Fibroblast of skin of scalp (primary cell): ENCODE data around the gene MIEN1. TPM values are rescaled to one million over a fixed set of nuclear protein-coding genes. Genes with fewer than 3 reads are reported as not detected.
A peak's percentile ranks its signal among the peaks of the same experiment; 100 is the strongest.
"Not testable (repeated sequence)": the region's sequence is repeated elsewhere in the genome, so short reads cannot be mapped to it uniquely, and the experiment has no call there.

ENCODE experiments used
- DNase-seq: peaks from one replicate; pipeline ENCODE4 v3.0.0-alpha.2; 2013
- polyA plus RNA-seq, 2 experiments: library from polyadenylated mRNA; unstranded; fragments of 120-200 nt; gene quantifications; one replicate each; pipeline ENCODE4 v1.2.1, GENCODE V29; 2013; ENCODE audit not compliant: insufficient read length in 2 of 2

MIEN1 gene, protein sequence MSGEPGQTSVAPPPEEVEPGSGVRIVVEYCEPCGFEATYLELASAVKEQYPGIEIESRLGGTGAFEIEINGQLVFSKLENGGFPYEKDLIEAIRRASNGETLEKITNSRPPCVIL
- 56.9 TPM for polyA plus RNA-seq (2013, experiment 1 of 2; ENCODE audit: insufficient read length)
- 52.1 TPM for polyA plus RNA-seq (2013, experiment 2 of 2; ENCODE audit: insufficient read length)

DNA sequence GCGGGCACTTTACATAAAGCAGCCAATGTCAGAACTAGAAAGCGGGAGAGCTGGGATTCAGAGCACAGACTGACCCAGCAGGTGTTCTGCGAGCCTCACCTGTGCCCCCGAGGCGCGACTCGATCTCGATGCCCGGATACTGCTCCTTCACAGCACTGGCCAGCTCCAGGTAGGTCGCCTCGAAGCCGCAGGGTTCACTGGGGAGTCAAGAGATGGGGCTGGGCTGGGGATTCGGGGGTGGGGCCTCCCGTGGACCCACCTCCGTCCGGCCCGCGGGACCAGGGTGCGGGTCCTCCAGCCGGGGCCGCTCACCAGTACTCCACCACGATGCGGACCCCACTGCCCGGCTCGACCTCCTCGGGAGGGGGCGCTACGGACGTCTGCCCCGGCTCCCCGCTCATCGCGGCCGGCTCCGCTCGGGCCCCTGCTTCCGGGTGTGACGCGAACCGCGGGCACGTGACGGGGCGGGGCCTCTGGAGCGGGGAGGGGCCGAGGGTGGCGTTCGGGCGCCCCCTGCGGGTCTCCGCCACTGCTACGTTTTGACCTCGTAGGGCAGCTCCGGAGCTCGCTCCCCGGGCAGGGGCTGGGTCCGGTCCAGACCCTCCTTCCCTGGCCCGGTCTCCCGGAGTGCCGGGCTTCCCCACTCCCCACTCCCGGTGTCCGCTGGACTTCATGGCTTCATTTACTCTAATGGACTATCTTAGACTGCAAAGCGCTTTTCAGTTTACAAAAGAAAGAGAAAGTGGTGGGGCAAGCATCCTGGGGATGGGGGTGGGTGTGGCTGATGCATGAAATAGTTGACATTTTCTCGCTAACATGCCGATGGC lies at the start of gene MIEN1:
Gene MIEN1, minus strand, starts transcription at position 438 of the 827 bp plus-strand sequence. Its CDS starts 37 bp downstream, at position 401.
- peak; percentile 84 for DNase-seq

DNA sequence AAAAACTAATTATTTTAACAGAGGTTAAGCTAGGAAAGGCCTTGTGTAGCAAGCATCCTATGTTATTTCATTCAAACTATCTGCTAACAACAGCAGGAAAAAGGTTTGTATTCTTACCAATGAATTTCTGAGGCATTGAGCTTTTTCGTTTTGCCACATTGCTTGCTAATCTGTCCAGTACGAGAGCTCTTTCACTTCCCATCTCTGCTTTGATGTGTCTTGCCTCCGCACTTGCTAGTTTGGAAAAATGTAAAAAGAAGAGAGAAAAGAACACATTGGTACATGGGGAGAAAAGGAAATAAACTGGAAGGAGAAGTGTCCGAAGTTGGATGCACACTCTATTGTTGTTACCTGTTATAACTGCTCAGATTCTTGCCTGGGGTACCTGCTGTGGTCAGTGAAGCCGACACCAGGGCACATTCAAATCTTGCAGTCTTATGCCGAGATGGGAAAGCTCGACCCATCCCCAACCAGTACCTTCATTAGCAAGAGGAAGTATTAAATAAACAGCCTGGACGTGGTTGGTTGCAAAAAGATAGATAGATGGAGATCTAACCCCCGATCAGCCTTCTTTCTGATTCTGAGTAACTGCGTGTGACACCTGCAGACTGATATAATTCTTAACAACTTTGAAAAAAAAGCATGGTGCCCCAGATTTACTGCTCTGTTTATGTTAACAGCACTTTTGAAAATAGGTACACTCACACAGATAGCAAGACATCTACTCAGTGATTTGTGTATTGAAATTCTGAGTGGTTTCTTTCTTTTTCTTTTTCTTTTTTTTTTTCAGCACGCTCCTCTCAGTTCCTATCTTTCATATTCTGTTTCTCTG lies 47.4 kb upstream of the MIEN1 start:
- DNase-seq, result no peak

DNA sequence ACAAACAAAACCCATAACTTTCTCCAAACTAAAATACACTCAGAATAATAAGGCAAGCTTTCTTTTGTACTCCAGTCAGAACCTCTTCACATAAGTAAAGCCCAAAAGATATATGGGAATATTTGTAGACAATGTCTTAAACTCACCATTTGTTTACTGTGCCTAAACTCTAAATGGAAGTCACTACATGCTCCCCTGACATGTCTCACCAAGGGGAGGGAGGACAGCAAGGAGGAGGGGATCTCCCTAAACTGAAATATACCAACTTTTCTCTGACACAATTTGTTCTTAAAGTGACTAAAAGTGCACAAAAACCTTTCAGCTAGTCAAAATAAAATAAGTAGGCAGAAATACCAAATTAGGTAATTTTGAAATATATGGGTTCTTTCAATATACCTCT lies 45.9 kb upstream of the MIEN1 start:
- no peak for DNase-seq

DNA sequence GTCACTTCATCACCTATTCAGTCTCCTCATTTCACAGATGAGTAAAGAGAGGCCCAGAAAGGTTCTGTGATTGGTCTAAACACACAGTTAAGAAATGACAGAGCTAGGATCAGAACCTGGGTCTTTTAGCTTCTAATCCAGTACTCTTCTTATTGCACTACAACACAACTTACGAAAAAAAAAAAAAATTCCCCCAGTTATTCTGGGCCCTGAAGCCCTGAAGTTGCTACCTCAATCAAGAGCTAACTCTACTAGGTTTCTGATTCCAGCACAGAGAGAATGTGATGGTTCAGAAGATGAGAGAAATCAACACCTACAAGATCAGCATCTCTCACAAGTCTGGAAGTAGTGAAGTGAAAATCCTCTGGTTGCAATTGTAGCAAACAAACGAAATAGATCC lies 44.7 kb upstream of the MIEN1 start:
- DNase-seq, result no peak

DNA sequence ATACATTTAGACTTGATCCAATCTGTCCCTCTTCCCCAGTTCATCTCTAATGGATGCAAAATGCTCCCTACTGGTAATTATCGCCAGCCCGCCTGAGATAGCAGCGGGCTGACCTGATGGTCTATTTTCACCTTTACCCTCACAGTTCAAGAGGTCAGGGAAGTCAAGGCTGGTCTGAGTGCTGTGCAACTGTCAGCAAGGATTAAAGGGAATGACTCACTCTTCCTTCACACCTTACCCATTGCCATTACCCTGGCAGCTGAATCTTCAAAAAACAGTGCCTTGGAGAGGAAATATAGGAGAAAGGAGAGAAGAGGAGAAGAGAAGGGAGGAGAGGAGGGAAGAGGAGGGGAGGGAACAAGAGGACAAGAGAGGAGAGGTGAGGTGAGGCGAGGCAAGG lies 43.7 kb upstream of the MIEN1 start:
- DNase-seq, result no peak

DNA sequence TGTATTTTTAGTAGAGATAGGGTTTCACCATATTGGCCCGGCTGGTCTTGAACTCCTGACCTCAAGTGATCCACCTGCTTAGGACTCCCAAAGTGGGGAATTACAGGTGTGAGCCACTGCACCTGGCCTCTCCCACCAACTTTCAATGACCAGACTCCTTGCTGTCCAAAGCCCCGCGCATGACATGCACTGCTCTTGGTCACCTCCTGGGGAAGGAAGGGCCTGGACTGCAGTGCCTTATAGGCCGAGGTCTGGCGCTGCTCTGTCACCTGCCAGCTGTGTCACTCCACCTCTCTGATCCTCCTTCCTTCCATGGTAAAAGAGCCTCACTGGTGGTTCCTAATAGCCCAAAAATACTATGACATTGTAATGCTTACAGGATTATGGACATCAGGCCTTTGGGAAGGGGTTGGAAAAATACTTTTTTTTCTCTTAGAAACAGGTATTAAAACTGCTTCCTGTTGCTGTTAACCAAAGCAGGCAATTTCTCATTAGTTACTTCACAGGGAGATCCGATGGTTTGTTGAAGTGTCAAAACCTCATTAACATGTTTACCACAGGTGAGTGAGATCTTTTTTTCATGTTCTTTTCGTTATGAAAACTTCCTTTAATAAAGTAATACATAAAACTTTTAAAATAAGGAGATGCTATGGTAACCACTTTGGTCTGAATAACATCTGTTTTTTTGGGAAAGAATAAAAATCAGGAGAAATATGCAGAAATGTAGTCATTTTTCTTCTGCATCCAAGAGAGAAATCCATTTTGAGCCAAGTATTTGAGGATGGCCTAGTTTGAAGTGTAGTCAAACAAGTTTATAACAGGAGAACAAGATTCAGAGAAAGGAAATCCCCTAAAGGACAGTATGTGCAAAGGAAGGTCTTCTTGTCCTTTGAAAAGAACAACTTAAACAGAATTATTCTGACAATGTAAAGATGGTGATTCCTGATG lies 42.9 kb upstream of the MIEN1 start:
- no peak for DNase-seq

DNA sequence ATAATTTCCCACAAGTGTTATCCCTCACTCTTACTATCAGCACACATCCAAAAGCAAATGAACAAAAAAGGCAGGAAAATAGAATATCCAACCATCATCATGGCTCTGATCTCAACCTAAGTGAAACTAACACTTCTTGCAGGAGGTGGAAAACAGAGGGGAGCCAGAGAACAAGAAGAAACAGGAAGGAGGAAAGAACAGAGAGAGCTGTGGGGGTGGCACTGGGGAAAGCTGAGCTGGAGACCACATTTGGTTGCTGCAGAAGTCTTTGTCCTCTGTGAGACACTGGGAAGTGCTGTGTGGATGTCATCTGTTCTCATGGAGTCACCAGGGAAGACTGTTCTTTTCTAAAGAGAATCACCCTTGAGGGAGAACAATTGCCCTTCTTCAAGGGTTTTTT lies 42.1 kb upstream of the MIEN1 start:
- no peak for DNase-seq

DNA sequence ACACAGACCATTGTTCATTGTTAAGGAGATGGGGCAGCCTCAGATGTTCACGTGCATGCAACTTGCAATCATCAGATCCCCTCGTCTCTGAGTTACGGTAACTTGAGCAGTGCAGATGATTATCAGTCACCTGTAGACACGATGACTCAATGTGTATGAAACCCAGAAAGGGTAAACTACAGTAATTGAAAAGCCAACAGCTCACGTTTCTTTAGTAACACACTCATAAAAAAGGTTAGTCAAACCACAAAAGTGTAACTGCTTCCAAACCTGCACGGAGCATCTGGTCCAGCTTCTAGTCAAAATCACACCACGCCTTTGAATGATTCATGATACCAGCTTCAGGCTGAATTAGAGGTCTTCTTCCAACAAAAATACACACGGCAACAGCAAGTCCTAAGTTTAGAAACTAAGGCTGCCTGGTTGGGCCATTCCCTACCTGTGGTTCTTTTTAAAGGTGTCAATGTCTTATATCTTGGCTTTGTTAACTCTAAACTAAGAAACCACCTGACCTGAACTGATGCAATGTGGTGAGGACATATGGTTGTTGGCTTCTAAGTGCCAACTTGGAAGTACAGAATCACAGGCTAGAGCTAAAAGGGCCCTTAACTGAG lies 39.7 kb upstream of the MIEN1 start:
- DNase-seq, result no peak

DNA sequence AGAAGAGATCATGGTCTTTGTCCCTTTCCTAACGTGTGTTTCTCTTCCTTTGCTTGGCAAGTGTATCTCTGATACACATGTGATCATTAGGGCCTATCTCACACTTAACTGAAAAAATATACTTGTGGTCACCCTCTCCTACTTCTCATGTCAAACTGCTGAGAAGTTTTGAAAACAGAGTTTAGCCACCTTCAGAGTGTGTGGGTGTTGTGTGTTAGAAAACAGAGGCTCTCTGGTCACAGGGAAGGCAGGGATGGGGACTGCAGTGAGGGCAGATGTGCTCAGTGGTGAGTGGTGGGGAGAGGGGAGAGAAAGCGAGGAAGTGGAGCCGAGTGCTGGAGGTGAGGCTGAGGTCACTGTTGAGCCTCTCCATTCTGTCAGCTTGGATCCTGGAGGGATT lies 36.8 kb upstream of the MIEN1 start:
- no peak for DNase-seq

DNA sequence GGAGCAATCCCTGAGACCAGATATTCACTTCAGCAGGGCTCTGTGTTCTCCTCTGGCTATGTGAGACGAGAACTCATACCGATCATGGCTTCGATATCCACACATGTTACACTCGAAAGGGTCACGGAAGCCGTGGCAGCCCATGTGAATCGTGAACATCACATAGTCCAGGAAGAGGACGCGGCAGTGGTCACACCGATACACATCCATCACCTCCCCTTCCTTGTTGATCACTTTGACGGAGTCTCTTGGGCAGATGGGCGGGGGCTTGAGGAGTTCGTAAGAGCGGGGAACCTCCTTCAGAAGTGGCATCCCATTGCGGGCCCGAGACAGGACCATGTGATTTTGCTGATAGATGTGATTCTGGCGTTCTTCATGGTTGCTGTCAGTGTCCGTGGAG lies 35.4 kb upstream of the MIEN1 start:
- no peak for DNase-seq

DNA sequence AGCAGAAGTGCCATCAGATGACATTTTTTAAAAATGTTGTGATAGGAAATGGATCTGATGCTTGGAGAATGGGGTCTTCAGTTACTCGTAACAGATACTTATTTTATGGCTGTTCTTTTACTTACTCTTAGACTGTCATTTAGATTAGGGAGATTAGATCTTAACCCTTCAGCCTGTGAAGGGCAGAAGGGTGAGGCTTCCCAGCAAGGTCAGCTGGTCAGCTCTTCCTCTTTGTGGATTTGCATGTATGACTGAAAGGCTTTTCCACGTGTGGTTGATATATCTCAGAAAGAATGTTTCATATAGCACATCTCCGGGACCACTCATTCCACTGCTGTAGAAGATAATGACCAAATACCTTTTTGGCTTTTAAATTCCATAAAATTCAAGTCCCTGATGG lies 34.8 kb upstream of the MIEN1 start:
- no peak for DNase-seq

DNA sequence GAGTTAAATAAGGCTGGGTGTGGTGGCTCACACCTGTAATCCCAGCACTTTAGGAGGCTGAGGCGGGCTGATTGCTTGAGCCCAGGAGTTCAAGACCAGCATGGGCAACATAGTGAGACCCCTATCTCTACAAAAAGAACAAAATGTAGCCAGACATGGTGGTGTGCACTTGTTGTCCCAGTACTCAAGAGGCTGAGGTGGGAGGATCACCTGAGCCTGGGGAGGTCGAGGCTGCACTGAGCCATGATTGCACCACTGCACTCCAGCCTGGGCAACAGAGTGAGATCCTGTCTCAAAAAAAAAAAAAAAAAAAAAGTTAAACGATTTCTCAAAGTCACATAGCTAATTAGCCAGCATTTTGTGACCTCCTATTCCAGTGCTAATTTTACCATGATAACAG lies 33.8 kb upstream of the MIEN1 start:
- DNase-seq, result not testable (repeated sequence)

DNA sequence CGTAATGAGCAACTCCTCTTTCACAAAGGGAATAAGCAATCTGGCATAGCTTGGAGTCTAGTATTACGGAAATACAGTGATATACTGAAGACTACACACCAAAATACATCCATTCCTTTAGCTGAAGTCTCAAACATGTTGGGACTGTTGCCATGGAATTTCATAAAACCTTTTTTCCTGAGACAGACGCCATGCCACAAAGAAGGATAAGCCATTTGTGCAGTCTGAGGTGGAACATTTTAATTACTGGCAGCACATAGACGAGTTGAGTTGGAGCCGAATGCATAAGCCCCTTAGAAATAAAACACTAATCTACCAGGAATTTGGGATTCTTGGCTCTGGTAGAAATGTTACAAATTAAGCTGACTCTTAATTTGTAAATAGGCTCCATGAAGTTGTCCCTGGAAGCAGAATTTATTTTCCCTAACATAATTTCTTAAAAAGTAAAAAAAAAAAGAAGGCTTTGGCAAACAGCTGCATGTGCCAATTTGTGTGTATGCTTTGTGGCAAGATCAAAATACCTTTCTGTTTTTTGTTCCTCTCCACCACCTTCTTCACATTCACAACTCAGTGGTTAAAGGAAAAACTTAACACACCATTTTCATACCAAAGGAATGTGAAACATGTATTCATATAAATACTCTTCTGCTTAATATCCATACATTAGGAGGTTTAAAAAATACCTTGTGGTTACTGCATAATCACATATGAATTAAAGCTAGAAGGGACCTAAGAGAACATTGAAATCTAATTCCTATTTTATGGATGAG lies 32.9 kb upstream of the MIEN1 start:
- peak; percentile 82 for DNase-seq

DNA sequence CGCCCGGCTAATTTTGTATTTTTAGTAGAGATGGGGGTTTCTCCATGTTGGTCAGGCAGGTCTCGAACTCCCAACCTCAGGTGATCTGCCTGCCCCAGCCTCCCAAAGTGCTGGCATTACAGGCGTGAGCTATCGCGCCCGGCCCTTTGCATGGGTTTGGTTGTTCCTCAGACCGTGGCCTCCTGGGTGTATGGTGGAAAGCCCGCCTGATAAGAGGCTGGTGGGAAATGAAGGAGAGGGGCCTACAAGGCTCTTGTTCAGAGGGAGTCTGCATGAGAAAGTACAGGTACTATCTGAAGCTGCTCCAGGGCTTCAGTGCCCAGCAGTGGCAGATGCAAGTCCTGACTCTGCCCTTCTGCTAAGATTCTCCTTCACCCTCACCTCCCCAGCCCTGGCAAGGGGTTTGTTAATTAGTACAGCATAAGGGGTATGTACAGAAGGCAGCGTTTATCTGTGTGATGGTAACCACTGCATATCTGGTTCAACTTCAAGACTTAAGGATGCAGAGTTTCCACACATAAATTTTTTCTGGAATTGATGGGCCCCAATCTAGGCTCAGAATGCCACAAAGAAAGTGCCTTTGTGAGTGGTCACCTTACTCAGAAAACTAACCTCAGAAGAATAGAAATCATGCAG lies 31.6 kb upstream of the MIEN1 start:
- DNase-seq, result no peak

DNA sequence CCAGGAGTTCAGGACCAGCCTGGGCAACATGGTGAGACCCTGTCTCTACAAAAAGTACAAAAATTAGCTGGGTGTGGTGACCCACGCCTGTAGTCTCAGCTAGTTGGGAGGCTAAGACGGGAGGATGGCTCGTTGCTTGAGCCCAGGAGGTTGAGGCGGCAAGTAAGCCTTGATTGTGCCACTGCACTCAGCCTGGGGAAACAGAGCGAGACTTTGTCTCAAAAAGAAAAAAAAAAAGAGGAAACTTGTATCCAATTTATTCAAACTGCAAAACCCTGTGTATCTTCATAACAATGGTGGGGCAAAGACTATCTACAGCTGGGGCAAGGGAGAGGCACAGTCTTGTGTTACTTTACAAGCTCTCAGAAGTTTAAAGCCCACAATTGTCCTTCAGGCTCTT lies 28.9 kb upstream of the MIEN1 start:
- DNase-seq, result no peak

DNA sequence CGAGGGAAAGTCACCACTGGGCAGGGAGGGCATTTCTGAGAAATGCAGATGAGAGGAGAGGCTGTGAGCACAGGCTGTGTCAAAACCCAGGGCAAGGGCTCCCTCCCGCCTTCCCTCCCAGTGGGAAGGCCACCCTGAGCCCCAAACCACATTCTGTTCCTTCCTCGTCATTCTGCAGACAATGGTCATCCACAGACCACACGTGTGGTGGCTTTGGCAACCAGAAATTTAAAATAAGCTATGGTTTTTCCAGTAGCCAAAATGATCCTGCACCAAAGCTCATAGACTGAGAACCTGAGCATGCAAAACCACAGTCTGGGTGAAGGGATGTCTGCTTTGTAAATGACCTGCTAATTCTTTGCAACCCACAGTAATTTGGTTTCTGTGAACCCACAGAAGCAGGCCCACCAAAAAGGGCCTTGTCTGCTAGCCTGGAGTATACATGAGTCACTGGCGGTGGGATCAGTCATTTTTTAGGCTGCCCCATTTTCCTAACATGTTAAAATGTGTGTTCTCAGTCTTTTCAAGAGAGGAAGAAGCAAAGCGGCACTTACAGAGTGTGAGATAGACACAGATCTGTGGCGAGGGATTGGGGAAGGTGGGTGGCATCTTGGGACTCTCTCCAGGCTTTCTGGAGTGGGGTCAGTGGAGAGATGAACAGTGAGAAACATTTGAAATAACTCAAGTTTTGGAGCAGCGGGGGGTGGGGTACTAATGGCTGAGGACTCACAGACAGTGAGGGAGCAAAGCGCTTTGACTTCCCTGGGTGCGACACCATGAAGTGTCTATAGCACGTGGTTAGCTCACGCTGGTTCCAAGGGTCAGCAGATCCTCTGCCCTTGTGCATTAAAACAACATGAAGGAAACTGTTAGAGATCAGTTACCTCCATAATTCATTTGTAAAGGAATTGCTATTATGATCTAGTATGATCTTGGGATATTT lies 27.9 kb upstream of the MIEN1 start:
- DNase-seq, result peak; percentile 74

DNA sequence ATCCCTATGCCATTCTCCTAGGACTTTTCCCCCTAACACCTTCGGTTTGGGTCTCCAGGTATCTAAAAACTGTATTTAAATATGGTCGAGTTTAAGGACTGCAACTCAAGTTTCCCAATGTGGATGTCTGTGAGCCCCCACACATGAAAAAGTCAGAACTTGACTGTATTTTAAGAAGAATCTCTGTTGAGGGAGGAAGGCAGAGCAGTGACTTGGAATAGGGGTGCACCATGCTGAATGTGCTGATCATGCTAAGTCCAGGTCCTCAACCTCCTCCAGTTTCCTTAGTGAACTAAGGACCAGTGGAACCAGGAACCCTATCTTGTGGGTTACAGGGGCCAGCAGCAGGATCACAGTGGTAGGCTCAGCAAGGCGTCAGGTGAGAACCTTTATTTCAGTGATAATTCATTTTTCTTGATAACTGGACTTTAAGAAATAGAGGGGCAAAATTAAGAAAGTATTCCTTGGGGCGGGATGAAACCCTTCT lies 26.9 kb upstream of the MIEN1 start:
- no peak for DNase-seq

DNA sequence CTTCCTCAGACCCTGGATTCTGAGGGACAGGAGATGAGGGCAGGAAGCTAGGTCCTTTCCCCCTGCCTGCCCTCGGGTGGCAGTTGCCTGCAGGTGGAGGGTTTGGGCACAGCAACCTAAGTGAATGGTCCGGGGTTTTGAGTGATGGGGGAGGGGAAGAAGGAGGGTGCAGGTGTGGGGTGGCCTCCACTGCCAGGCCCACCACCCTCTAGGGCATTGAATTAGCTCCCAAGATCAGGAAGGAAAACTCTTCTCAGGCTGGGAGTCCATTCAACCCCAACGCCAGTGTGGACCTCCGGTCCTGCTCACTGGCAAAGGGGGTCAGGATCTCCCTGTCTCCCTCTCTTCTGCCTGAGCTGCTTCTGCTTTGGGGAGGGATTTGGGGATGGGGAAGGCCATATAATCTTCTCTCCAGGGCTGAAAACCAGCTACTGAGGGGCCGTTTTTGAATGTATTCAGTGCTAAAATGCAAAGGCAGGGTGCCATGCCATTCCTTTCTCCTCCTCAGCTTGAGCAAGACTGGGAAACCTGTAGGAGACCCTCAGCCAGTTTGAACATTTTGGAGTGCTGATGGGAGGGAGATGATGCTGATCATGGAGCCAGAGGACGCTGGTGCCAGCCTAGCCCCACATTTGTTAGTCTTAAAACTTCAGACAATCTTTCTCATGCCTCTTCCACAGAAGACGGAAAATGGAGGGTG lies 26.2 kb upstream of the MIEN1 start:
- DNase-seq, result no peak
